Gastroesophageal sphincter (tissue), 4 donors: ENCODE measurements around the gene ARHGAP24. TPM values are rescaled to one million over a fixed set of nuclear protein-coding genes. Genes with fewer than 3 reads are reported as not detected.

ENCODE experiments used
- ATAC-seq: fragments of 150-250 bp; one replicate; pipeline ENCODE4 v1.9.1; 2016; ENCODE audit warnings: mild to moderate bottlenecking, moderate library complexity
- H3K27ac ChIP-seq, 4 donors: fragments of 200-600 bp; sonication (generic) in 3 of 4; 1 replicate in 3 of 4; 2 replicates in 1 of 4; pipeline ENCODE4 v1.5.1; 2016 to 2019
- H3K27me3 ChIP-seq: fragments of 200-600 bp; sonication (generic); one replicate; pipeline ENCODE4 v1.5.1; 2019
- H3K36me3 ChIP-seq, 2 donors: fragments of 200-600 bp; sonication (generic); one replicate each; pipeline ENCODE4 v1.5.1; 2019; ENCODE audit warnings: control low read depth in 1 of 2
- H3K4me1 ChIP-seq, 3 donors: fragments of 200-600 bp; sonication (generic); 1 replicate in 2 of 3; 2 replicates in 1 of 3; pipeline ENCODE4 v1.5.1; 2016 to 2019; ENCODE audit warnings: control low read depth in 2 of 3
- H3K4me3 ChIP-seq, 2 donors: fragments of 200-600 bp; sonication (generic); one replicate each; pipeline ENCODE4 v1.5.1; 2019; ENCODE audit warnings: mild to moderate bottlenecking in 1 of 2, moderate library complexity in 1 of 2
- H3K9me3 ChIP-seq, 3 donors: fragments of 200-600 bp; sonication (generic); one replicate each; pipeline ENCODE4 v1.5.1; 2017 to 2019; ENCODE audit warnings: control low read depth in 2 of 3
- CTCF ChIP-seq, 4 experiments: fragments of 200-600 bp in 2 of 4; fragments of 450-650 bp in 2 of 4; sonication (generic) in 1 of 4; IDR thresholded peaks; one replicate each; pipeline ENCODE4 v1.5.1; 2017 to 2019; ENCODE audit warnings: antibody characterized with exemption in 4 of 4, mild to moderate bottlenecking in 2 of 4, moderate library complexity in 2 of 4
- EP300 ChIP-seq: sonication (generic); formaldehyde crosslinking; IDR thresholded peaks from one replicate; pipeline ENCODE4 v1.6.1; 2017; ENCODE audit warnings: antibody characterized with exemption, mild to moderate bottlenecking
- POLR2A ChIP-seq, 2 donors: fragments of 450-650 bp; IDR thresholded peaks; one replicate each; pipeline ENCODE4 v1.6.1; 2017; ENCODE audit warnings: antibody characterized with exemption in 2 of 2, mild to moderate bottlenecking in 2 of 2, moderate library complexity in 1 of 2
- POLR2AphosphoS5 ChIP-seq: sonication (generic); formaldehyde crosslinking; IDR thresholded peaks from one replicate; pipeline ENCODE4 v1.6.1; 2017; ENCODE audit warnings: antibody characterized with exemption
- WGBS, 2 donors: methylation state at CpG; one replicate each; pipeline ENCODE4 v1.1.5; 2018; ENCODE audit warnings: low coverage in 1 of 2; 5-methylcytosine and 5-hydroxymethylcytosine counted together
- total RNA-seq, 4 donors: library from RNA; depleted of rRNA; stranded (reverse); fragments of >200 nt; gene quantifications; one replicate each; pipeline ENCODE4 v1.1.0, GENCODE V29; 2016

Gene ARHGAP24
- total RNA-seq, 4 donors from 2014 or later, result 24.4 to 38.6 (median 34.3) TPM

GRCh38 chr4:85452058-85452731 lies 22.8 kb upstream of the ARHGAP24 start:
- H3K36me3 ChIP-seq, result no peaks in the 10 kb centered on the region
- no peak for TF ChIP-seq CTCF (IDR thresholded peaks at IDR 0.05)
- peaks cover 0 to 7% (median 0%) of the 10 kb centered on the region in 3 donors for H3K9me3 ChIP-seq
- H3K27ac ChIP-seq, result no peak overlapping the region
- no peaks in the 10 kb centered on the region for H3K4me1 ChIP-seq
- H3K4me3 ChIP-seq, result no peak overlapping the region
- ATAC-seq, result peak; percentile 53
- 0 to 37% methylated on average over 1 to 2 of the region's 3 CpGs for WGBS, 2 donors
- H3K27me3 ChIP-seq, result no peaks in the 10 kb centered on the region

GRCh38 chr4:85455942-85456341 lies 19.0 kb upstream of the ARHGAP24 start:
- H3K36me3 ChIP-seq, result no peaks in the 10 kb centered on the region
- ATAC-seq, result no peak
- H3K27ac ChIP-seq, result no peak overlapping the region
- TF ChIP-seq POLR2A (IDR thresholded peaks at IDR 0.05), result no peak
- no peak for TF ChIP-seq POLR2AphosphoS5
- no peak for TF ChIP-seq EP300
- TF ChIP-seq CTCF (IDR thresholded peaks at IDR 0.05), result no peak
- H3K4me3 ChIP-seq, result no peak overlapping the region
- peaks cover 0 to 7% (median 0%) of the 10 kb centered on the region in 3 donors for H3K9me3 ChIP-seq
- no peaks in the 10 kb centered on the region for H3K4me1 ChIP-seq
- H3K27me3 ChIP-seq, result no peaks in the 10 kb centered on the region

GRCh38 chr4:85457752-85458467 lies 17.0 kb upstream of the ARHGAP24 start:
- Histone ChIP-seq H3K27ac (peak overlapping the region in 1 of 4 donors; percentile 2), H3K9me3 (peaks cover 0 to 7% (median 0%) of the 10 kb centered on the region in 3 donors), H3K27me3 (no peaks in the 10 kb centered on the region), H3K4me3 (no peak overlapping the region), H3K4me1 (no peaks in the 10 kb centered on the region), H3K36me3 (no peaks in the 10 kb centered on the region)
- TF ChIP-seq EP300, result no peak
- TF ChIP-seq POLR2AphosphoS5, result no peak
- no peak for TF ChIP-seq POLR2A (IDR thresholded peaks at IDR 0.05)
- no peak for TF ChIP-seq CTCF (IDR thresholded peaks at IDR 0.05)
- 52 to 76% methylated on average over 3 to 5 of the region's 5 CpGs for WGBS, 2 donors
- peak; percentile 85 for ATAC-seq

GRCh38 chr4:85459736-85460135 lies 15.2 kb upstream of the ARHGAP24 start:
- H3K27me3 ChIP-seq, result no peaks in the 10 kb centered on the region
- no peaks in the 10 kb centered on the region for H3K36me3 ChIP-seq
- H3K4me3 ChIP-seq, result no peak overlapping the region
- WGBS, 2 donors, result 67% methylated on average over 1 of the region's 1 CpG; no CpG with 5 or more reads in 1 of the 2 donors
- H3K4me1 ChIP-seq, result no peaks in the 10 kb centered on the region
- H3K27ac ChIP-seq, result no peak overlapping the region
- TF ChIP-seq CTCF (IDR thresholded peaks at IDR 0.05), result no peak
- TF ChIP-seq POLR2AphosphoS5, result no peak
- no peak for TF ChIP-seq POLR2A (IDR thresholded peaks at IDR 0.05)
- no peak for TF ChIP-seq EP300
- peaks cover 0 to 7% (median 0%) of the 10 kb centered on the region in 3 donors for H3K9me3 ChIP-seq
- no peak for ATAC-seq

GRCh38 chr4:85474356-85474755 lies 594 bp upstream of the ARHGAP24 start:
- H3K4me1 ChIP-seq, result peaks cover 0 to 22% (median 0%) of the 10 kb centered on the region in 3 donors
- peak overlapping the region in 3 of 4 donors; percentile 61 to 76 (median 69) for H3K27ac ChIP-seq
- H3K36me3 ChIP-seq, result no peaks in the 10 kb centered on the region
- peaks cover 41% of the 10 kb centered on the region for H3K27me3 ChIP-seq
- H3K9me3 ChIP-seq, result no peaks in the 10 kb centered on the region
- H3K4me3 ChIP-seq, result peak overlapping the region; percentile 37 to 58
- 69 to 86% methylated on average over 1 to 3 of the region's 4 CpGs for WGBS, 2 donors
- TF ChIP-seq CTCF (IDR thresholded peaks at IDR 0.05) (no peak), EP300 (no peak), POLR2A (IDR thresholded peaks at IDR 0.05) (no peak), POLR2AphosphoS5 (no peak)
- peak; percentile 20 for ATAC-seq
